HUES48 (cell line): ENCODE data around the gene KHSRP.

Experiments
- H3K27ac ChIP-seq: one replicate; pipeline ENCODE4 v1.7.0; 2013; ENCODE audit warnings: low read depth, low read length, inconsistent platforms
- H3K27me3 ChIP-seq: 2 replicates; pipeline ENCODE4 v1.6.1; 2013; ENCODE audit warnings: mild to moderate bottlenecking, low read length; ENCODE audit not compliant: control insufficient read depth, insufficient read depth
- H3K36me3 ChIP-seq: 2 replicates; pipeline ENCODE4 v1.6.1; 2013; ENCODE audit warnings: low read length; ENCODE audit not compliant: control insufficient read depth, insufficient read depth
- H3K4me1 ChIP-seq: 2 replicates; pipeline ENCODE4 v1.6.1; 2013; ENCODE audit warnings: mild to moderate bottlenecking, low read length; ENCODE audit not compliant: control insufficient read depth, insufficient read depth
- H3K4me3 ChIP-seq: 2 replicates; pipeline ENCODE4 v1.5.1; 2013; ENCODE audit warnings: mild to moderate bottlenecking, low read depth, low read length
- H3K9ac ChIP-seq: 2 replicates; pipeline ENCODE4 v1.6.1; 2013; ENCODE audit warnings: mild to moderate bottlenecking, low read depth, low read length, moderate library complexity
- H3K9me3 ChIP-seq: 2 replicates; pipeline ENCODE4 v1.6.1; 2013; ENCODE audit warnings: low read length; ENCODE audit not compliant: control insufficient read depth, insufficient read depth

Gene KHSRP

DNA sequence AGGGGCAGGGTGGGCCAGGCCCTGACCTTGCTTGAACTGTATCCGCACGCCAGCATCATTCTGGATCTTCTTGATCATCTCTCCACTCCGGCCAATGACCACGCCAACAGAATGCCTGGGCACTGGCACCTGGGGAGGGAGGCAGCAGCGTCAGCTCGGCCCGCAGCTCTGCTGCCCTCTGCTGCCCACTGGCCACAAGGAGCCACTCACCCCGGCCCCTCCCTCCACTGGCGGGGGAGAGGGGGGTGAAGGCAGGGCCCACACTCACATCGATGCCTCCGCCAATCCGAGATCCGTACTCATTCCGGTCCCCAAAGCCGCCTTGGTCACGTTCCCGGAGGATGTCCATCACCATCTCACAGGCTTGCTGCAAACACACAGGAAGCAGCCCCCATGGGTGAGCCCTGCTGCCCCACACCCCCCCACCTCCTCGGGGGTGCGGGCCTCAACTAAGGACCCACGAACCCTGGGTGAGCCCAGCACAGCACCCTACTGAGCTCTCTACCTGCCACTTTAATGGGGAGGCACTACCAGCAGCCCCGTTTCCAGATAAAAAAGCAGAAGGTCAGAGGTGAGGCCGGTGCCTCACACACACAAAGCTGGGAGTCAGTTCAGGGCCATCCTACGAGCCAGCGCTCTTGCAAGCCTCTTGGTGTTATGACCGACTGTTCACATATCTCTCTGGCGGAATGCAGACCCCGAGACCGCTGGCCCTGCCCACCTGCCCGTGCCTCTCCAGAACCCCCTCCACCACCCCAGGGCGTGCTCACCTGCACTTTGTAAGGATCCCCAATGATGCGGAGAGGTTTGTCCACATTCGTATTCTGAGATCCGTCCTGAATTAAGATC is 6.7 kb downstream of the KHSRP start:
- Histone ChIP-seq H3K27me3 (no peaks in the 10 kb centered on the region), H3K9me3 (no peaks in the 10 kb centered on the region), H3K36me3 (peaks cover 93% of the 10 kb centered on the region), H3K9ac (no peak overlapping the region), H3K4me3 (no peak overlapping the region), H3K4me1 (no peaks in the 10 kb centered on the region), H3K27ac (no peak overlapping the region)

DNA sequence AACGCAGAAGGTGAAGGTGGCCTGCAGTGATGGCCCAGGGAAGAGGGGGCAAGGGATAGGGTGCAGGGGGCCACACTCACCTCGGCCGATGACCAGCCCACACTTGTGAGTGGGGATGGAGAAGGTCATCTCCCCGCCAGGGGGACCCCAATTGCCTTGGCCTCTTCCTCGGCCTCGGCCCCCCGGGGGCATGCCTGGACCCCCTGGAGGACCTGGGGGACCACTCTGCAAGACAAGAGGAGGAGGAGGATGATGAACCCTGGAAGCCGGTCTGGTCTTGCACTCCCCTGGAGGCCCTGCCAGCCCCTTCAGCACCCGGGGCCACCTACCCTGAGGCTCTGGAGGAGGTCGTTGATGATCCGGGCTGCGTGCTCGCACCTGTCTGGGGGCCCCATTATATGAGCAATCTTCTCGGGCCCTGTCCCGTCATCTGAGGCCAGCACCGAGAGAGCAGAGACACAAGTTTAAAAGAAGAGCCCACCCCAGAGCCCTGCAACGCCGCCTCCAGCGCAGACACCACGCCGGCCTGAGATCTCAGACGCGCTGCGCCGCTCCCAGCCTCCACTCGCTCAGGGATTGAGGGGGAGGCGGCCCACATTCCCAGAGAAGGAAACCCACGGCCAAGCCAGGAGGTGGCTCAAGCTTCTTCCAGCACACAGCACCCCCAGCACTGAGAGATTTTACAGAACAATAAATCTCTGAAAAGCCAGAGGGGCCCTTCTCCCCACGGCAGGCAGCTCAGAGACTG is 7.8 kb downstream of the KHSRP start:
- no peaks in the 10 kb centered on the region for H3K27me3 ChIP-seq
- no peaks in the 10 kb centered on the region for H3K9me3 ChIP-seq
- H3K9ac ChIP-seq, result no peak overlapping the region
- no peak overlapping the region for H3K27ac ChIP-seq
- H3K4me1 ChIP-seq, result peaks cover 6% of the 10 kb centered on the region; the same call in 1 of the 2 replicates
- H3K4me3 ChIP-seq, result no peak overlapping the region
- peaks cover 82% of the 10 kb centered on the region for H3K36me3 ChIP-seq

- H3K9ac ChIP-seq, result no peak overlapping the region
- no peaks in the 10 kb centered on the region for H3K27me3 ChIP-seq
- H3K4me3 ChIP-seq, result no peak overlapping the region
- no peaks in the 10 kb centered on the region for H3K9me3 ChIP-seq
- H3K4me1 ChIP-seq, result peaks cover 6% of the 10 kb centered on the region; the same call in 1 of the 2 replicates
- peaks cover 70% of the 10 kb centered on the region for H3K36me3 ChIP-seq
- no peak overlapping the region for H3K27ac ChIP-seq
These were observed 8.9 kb downstream of the KHSRP start for GRCh38 chr19:6415591-6416190.

DNA sequence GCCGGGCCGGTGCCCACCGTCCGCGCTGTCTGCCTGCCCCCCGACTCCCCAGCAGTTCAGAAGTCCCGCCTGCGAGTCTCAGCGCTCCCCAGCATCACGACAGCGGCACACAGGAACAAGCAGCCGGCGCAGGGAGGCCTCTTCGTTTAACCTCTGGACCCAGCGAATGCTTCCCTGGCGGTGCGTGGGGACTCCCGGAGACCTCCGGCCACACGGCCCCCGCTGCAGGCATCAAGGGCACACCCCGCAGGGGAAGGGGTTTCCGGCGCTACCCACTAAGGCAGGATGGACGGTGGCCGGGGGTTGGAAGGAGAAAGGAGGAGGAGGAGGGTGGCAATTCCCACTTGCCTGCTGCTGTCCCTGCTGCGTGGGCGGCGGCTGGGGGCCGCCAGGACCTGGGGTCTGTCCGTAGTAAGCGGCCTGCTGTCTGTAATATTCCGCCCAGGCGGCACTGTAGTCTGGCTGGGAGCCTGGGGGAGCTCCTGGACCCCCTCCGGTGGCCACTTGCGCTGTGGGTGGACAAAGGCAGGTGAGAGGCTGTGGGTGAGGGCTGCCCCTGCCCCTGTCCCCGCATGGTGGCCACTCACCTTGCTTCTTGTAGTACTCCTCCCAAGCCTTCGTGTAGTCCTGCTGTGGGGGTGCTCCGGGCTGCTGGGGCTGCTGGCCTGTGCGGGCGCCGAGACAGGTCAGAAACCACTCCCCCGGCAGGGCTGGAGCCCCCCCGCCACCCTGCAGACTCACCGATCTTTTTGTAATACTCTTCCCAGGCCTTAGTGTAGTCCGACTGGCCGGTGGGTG is 9.6 kb downstream of the KHSRP start:
- Histone ChIP-seq H3K27ac (peak overlapping the region; percentile 5), H3K36me3 (peaks cover 64% of the 10 kb centered on the region), H3K4me1 (peaks cover 6% of the 10 kb centered on the region; the same call in 1 of the 2 replicates)

GRCh38 chr19:6413721-6414643 is 10.6 kb downstream of the KHSRP start:
- Histone ChIP-seq H3K27me3 (no peaks in the 10 kb centered on the region), H3K9ac (no peak overlapping the region), H3K4me3 (no peak overlapping the region), H3K27ac (no peak overlapping the region), H3K36me3 (peaks cover 53% of the 10 kb centered on the region), H3K4me1 (peaks cover 6% of the 10 kb centered on the region; the same call in 1 of the 2 replicates), H3K9me3 (no peaks in the 10 kb centered on the region)

More for the DNA sequence above, 9.6 kb downstream of the KHSRP start:
- Histone ChIP-seq H3K4me3 (no peak overlapping the region), H3K9me3 (no peaks in the 10 kb centered on the region), H3K27me3 (no peaks in the 10 kb centered on the region), H3K9ac (no peak overlapping the region)

GRCh38 chr19:6413291-6413690 is 11.3 kb downstream of the KHSRP start:
- Histone ChIP-seq H3K27ac (no peak overlapping the region), H3K4me3 (no peak overlapping the region), H3K36me3 (peaks cover 46% of the 10 kb centered on the region), H3K4me1 (peaks cover 6% of the 10 kb centered on the region; the same call in 1 of the 2 replicates), H3K9me3 (no peaks in the 10 kb centered on the region), H3K27me3 (no peaks in the 10 kb centered on the region), H3K9ac (no peak overlapping the region)

GRCh38 chr19:6412447-6413091 is 12.0 kb downstream of the KHSRP start:
- no peaks in the 10 kb centered on the region for H3K9me3 ChIP-seq
- no peak overlapping the region for H3K9ac ChIP-seq
- H3K27me3 ChIP-seq, result no peaks in the 10 kb centered on the region
- peak overlapping the region; percentile 64 for H3K27ac ChIP-seq
- H3K36me3 ChIP-seq, result peaks cover 39% of the 10 kb centered on the region
- peaks cover 6% of the 10 kb centered on the region; the same call in 1 of the 2 replicates for H3K4me1 ChIP-seq
- H3K4me3 ChIP-seq, result no peak overlapping the region

DNA sequence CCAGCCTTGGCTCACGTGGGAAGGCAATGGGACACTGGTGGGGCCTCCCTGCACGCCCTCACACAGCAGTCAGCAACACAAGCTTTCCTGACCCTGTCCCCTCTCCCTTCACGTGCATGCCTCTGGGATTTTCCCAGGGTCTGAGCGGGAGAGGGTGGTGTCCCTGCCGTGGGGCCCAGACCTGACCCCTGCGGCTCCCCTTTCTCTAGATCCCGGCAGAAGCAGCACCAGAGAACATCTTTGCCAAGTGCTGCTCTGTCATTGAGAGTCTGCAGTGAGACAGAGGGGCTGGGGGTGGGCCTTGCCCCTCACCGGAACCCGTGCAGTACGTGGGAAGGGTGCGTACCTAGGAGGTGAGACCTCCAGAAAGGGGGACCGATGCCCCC is 12.6 kb downstream of the KHSRP start:
- H3K36me3 ChIP-seq, result peaks cover 34% of the 10 kb centered on the region
- no peak overlapping the region for H3K9ac ChIP-seq
- H3K9me3 ChIP-seq, result no peaks in the 10 kb centered on the region
- no peaks in the 10 kb centered on the region for H3K27me3 ChIP-seq
- H3K4me3 ChIP-seq, result no peak overlapping the region
- H3K4me1 ChIP-seq, result peaks cover 6% of the 10 kb centered on the region; the same call in 1 of the 2 replicates
- peak overlapping the region; percentile 26 for H3K27ac ChIP-seq

DNA sequence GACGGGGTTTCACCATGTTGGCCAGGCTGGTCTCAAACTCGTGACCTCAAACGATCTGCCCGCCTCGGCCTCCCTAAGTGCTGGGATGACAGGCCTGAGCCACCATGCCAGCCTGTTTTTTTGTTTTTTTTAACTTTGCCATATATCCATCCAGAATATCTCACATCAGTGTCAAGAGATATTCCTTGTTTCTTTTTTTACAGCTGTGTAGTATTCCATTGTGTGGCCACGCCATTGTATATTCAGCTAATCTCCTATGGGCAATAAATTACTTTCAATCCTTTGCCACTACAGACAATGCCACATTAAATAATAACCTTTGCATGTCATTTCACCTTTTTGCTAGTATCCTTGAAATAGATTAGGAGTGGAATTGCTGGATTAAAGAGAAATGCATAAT is 15.3 kb downstream of the KHSRP start:
- peaks cover 6% of the 10 kb centered on the region; the same call in 1 of the 2 replicates for H3K4me1 ChIP-seq
- no peak overlapping the region for H3K4me3 ChIP-seq
- no peaks in the 10 kb centered on the region for H3K9me3 ChIP-seq
- peaks cover 8% of the 10 kb centered on the region for H3K36me3 ChIP-seq
- H3K27me3 ChIP-seq, result no peaks in the 10 kb centered on the region
- no peak overlapping the region for H3K9ac ChIP-seq
- no peak overlapping the region for H3K27ac ChIP-seq
